CD14-positive monocyte (primary cell): ENCODE results near the gene MEPE. TPM values are rescaled to one million over a fixed set of nuclear protein-coding genes. Genes with fewer than 3 reads are reported as not detected.

Experiments
- DNase-seq, 3 donors: peaks; one replicate each; pipeline ENCODE4 v3.0.0-alpha.2; 2011 to 2022
- H2AFZ ChIP-seq: 2 replicates; pipeline ENCODE4 v1.6.0; 2012; ENCODE audit warnings: mild to moderate bottlenecking, low read depth, low read length, inconsistent platforms; ENCODE audit not compliant: insufficient read depth, poor library complexity, severe bottlenecking
- H3K27ac ChIP-seq, 2 donors: 1 replicate in 1 of 2; 2 replicates in 1 of 2; pipeline ENCODE4 v1.5.1; 2012 to 2013; ENCODE audit warnings: low read length in 2 of 2, control low read depth in 1 of 2, inconsistent platforms in 1 of 2, low read depth in 1 of 2, mild to moderate bottlenecking in 1 of 2
- H3K27me3 ChIP-seq, 2 donors: one replicate each; pipeline versions ENCODE4 v1.6.0 to v1.6.1; 2011 to 2013; ENCODE audit warnings: low read length in 2 of 2; ENCODE audit not compliant: control insufficient read depth in 2 of 2, insufficient read depth in 2 of 2
- H3K36me3 ChIP-seq, 2 donors: replicated peaks in 1 of 2; 1 replicate in 1 of 2; 2 replicates in 1 of 2; pipeline versions ENCODE4 v1.5.1 to v1.6.1; 2012 to 2013; ENCODE audit warnings: low read length in 2 of 2, control low read depth in 1 of 2, inconsistent platforms in 1 of 2, mild to moderate bottlenecking in 1 of 2; ENCODE audit not compliant: insufficient read depth in 2 of 2, control insufficient read depth in 1 of 2
- H3K4me1 ChIP-seq, 2 donors: 1 replicate in 1 of 2; 2 replicates in 1 of 2; pipeline versions ENCODE4 v1.5.1 to v1.6.1; 2012 to 2013; ENCODE audit warnings: low read length in 2 of 2, control low read depth in 1 of 2, inconsistent platforms in 1 of 2, mild to moderate bottlenecking in 1 of 2, moderate library complexity in 1 of 2; ENCODE audit not compliant: insufficient read depth in 2 of 2, control insufficient read depth in 1 of 2
- H3K4me2 ChIP-seq: replicated peaks from 2 replicates; pipeline ENCODE3; 2012; ENCODE audit warnings: low read length, moderate library complexity, mild to moderate bottlenecking; ENCODE audit not compliant: poor library complexity, severe bottlenecking; ENCODE audit errors: extremely low read depth
- H3K4me3 ChIP-seq, 3 experiments: fragments of 200-600 bp in 1 of 3; sonication (generic) in 1 of 3; replicated peaks in 1 of 3; 1 replicate in 2 of 3; 2 replicates in 1 of 3; pipeline ENCODE4 v1.5.1; 2011 to 2013; ENCODE audit warnings: low read length in 3 of 3, mild to moderate bottlenecking in 3 of 3, control low read depth in 2 of 3, low read depth in 2 of 3, inconsistent platforms in 1 of 3, moderate library complexity in 1 of 3
- H3K79me2 ChIP-seq: 2 replicates; pipeline ENCODE4 v1.6.0; 2012; ENCODE audit warnings: mild to moderate bottlenecking, control low read depth, inconsistent platforms, low read length, moderate library complexity; ENCODE audit not compliant: insufficient read depth
- H3K9ac ChIP-seq: 2 replicates; pipeline ENCODE4 v1.6.0; 2017; ENCODE audit warnings: low read length, mild to moderate bottlenecking; ENCODE audit not compliant: insufficient read depth, poor library complexity, severe bottlenecking
- H3K9me3 ChIP-seq, 2 donors: replicated peaks in 1 of 2; 1 replicate in 1 of 2; 2 replicates in 1 of 2; pipeline versions ENCODE4 v1.5.1 to v1.6.1; 2012 to 2013; ENCODE audit warnings: low read length in 2 of 2, control low read depth in 1 of 2; ENCODE audit not compliant: control insufficient read depth in 1 of 2, insufficient read depth in 1 of 2
- H4K20me1 ChIP-seq: 2 replicates; pipeline ENCODE4 v1.6.0; 2012; ENCODE audit warnings: mild to moderate bottlenecking, low read length, control low read depth, moderate library complexity; ENCODE audit not compliant: insufficient read depth
- H3K27ac Mint-ChIP-seq, 7 donors: one replicate each; pipeline ENCODE4 v1.8.0; 2020; ENCODE audit warnings: mild to moderate bottlenecking in 7 of 7, mixed read lengths in 7 of 7, moderate library complexity in 6 of 7, inconsistent platforms in 2 of 7
- H3K27me3 Mint-ChIP-seq, 3 donors: one replicate each; pipeline ENCODE4 v1.8.0; 2021 to 2022; ENCODE audit warnings: low read depth in 3 of 3, mild to moderate bottlenecking in 3 of 3, mixed read lengths in 3 of 3, moderate library complexity in 3 of 3, inconsistent platforms in 1 of 3
- H3K36me3 Mint-ChIP-seq, 2 donors: one replicate each; pipeline ENCODE4 v1.8.0; 2020; ENCODE audit warnings: mixed read lengths in 2 of 2, inconsistent platforms in 1 of 2, mild to moderate bottlenecking in 1 of 2
- H3K4me1 Mint-ChIP-seq: one replicate; pipeline ENCODE4 v1.8.0; 2020; ENCODE audit warnings: mild to moderate bottlenecking, mixed read lengths
- H3K4me3 Mint-ChIP-seq, 2 donors: one replicate each; pipeline ENCODE4 v1.8.0; 2020; ENCODE audit warnings: mild to moderate bottlenecking in 2 of 2, mixed read lengths in 2 of 2, moderate library complexity in 1 of 2
- H3K9me3 Mint-ChIP-seq, 7 donors: one replicate each; pipeline ENCODE4 v1.8.0; 2020 to 2022; ENCODE audit warnings: mixed read lengths in 7 of 7, mild to moderate bottlenecking in 6 of 7, moderate library complexity in 6 of 7, inconsistent platforms in 2 of 7
- CTCF ChIP-seq: fragments of 200-600 bp; IDR thresholded peaks from one replicate; pipeline ENCODE4 v1.8.0; 2022; ENCODE audit warnings: antibody characterized with exemption, mild to moderate bottlenecking
- WGBS: methylation state at CpG from one replicate; pipeline ENCODE4 v1.1.5; 2013; ENCODE audit warnings: missing lambda C conversion rate; ENCODE audit not compliant: insufficient coverage; 5-methylcytosine and 5-hydroxymethylcytosine counted together
- intact Hi-C, 2 donors: fragments of 100-400 bp; cut with micrococcal nuclease; formaldehyde crosslinking; loops; one replicate each; pipeline versions ENCODE4 v1.15.0 to v1.15.1; 2023
- polyA plus RNA-seq, 3 donors: library from polyadenylated mRNA; depleted of rRNA in 1 of 3; unstranded in 2 of 3; stranded (reverse) in 1 of 3; fragments of 300-500 nt in 2 of 3; fragments of >200 nt in 1 of 3; fragmentation: Illumina TruSeq in 2 of 3; gene quantifications; 1 replicate in 2 of 3; 2 replicates in 1 of 3; pipeline ENCODE4 v1.2.3, GENCODE V29; 2012 to 2021

MEPE gene
- polyA plus RNA-seq, 3 donors: not detected

DNA sequence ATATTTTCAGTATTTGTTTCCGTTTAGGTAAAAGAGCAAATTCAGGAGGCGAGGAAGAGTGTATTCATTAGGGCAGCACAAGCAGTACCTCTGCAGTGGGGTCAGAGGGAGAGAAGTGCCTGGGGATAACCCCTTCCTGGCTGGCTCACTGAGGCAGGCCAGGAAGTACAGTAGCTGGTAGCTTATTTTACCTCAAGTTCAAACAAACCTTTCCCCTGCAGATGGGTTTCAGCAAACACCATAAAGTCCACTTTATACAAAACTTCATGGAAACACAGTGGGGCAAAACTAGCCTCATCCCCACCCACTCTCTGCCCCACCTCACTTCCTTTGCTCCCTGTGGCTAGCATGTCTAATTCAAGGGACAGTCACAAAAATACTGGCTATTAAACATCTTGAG, 29.5 kb downstream of the MEPE start:
- peaks cover 0 to 1% (median 0%) of the 10 kb centered on the region in 3 donors for H3K27me3 Mint-ChIP-seq
- H3K4me3 Mint-ChIP-seq: no peak overlapping the region
- DNase-seq: no peak
- H3K4me2 ChIP-seq: no peak overlapping the region
- H3K27ac ChIP-seq: no peak overlapping the region
- H3K4me1 Mint-ChIP-seq: peaks cover 16% of the 10 kb centered on the region
- no peak overlapping the region for H3K27ac Mint-ChIP-seq
- no peaks in the 10 kb centered on the region for H3K36me3 Mint-ChIP-seq
- H3K4me1 ChIP-seq: peaks cover 14 to 16% of the 10 kb centered on the region in 2 donors
- H2AFZ ChIP-seq: no peak overlapping the region
- H3K4me3 ChIP-seq: no peak overlapping the region
- no peak for TF ChIP-seq CTCF
- H3K9me3 Mint-ChIP-seq: peaks cover 0 to 4% (median 0%) of the 10 kb centered on the region in 7 donors
- WGBS: 100% methylated on average over 2 of the region's 2 CpGs
- no peaks in the 10 kb centered on the region for H3K36me3 ChIP-seq
- H3K79me2 ChIP-seq: no peaks in the 10 kb centered on the region
- intact Hi-C loops: loop anchor here in 1 of 2 donors (10.0 kb wide), 1 partner anchor 353 kb away; no protein-coding TSS in a partner anchor
- H3K9me3 ChIP-seq: no peaks in the 10 kb centered on the region
- H3K27me3 ChIP-seq: no peaks in the 10 kb centered on the region
- no peak overlapping the region for H3K9ac ChIP-seq
- H4K20me1 ChIP-seq: no peaks in the 10 kb centered on the region

- no peak overlapping the region for H3K4me2 ChIP-seq
- no peaks in the 10 kb centered on the region for H4K20me1 ChIP-seq
- H3K27me3 ChIP-seq: no peaks in the 10 kb centered on the region
- H3K9me3 Mint-ChIP-seq: peaks cover 0 to 4% (median 0%) of the 10 kb centered on the region in 7 donors
- WGBS: 96% methylated on average over 18 of the region's 23 CpGs
- peaks cover 16% of the 10 kb centered on the region for H3K4me1 Mint-ChIP-seq
- H3K27ac Mint-ChIP-seq: no peak overlapping the region
- intact Hi-C loops: loop anchor here in 1 of 2 donors (10.0 kb wide), 1 partner anchor 351 kb away; no protein-coding TSS in a partner anchor
- H3K79me2 ChIP-seq: no peaks in the 10 kb centered on the region
- no peaks in the 10 kb centered on the region for H3K9me3 ChIP-seq
- H3K36me3 ChIP-seq: no peaks in the 10 kb centered on the region
- H3K4me1 ChIP-seq: peaks cover 14 to 16% of the 10 kb centered on the region in 2 donors
- TF ChIP-seq CTCF: no peak
- H3K9ac ChIP-seq: no peak overlapping the region
- no peak overlapping the region for H3K4me3 Mint-ChIP-seq
- no peaks in the 10 kb centered on the region for H3K36me3 Mint-ChIP-seq
- no peak for DNase-seq
- H3K27me3 Mint-ChIP-seq: peaks cover 0 to 5% (median 3%) of the 10 kb centered on the region in 3 donors
- no peak overlapping the region for H2AFZ ChIP-seq
- no peak overlapping the region for H3K4me3 ChIP-seq
- H3K27ac ChIP-seq: no peak overlapping the region
Measured at GRCh38 chr4:87863486-87863885, 30.7 kb downstream of the MEPE start.
